HG03342 (cell line): Measurements from ENCODE around the gene LRRC4B.

Source experiments
- ATAC-seq: cut with Tn5 transposase; IDR thresholded peaks from one replicate; pipeline ENCODE4 v1.9.1; 2021; ENCODE audit warnings: mild to moderate bottlenecking, moderate library complexity; ENCODE audit not compliant: unreplicated experiment

The LRRC4B gene

GRCh38 chr19:50509366-50509765 is 58.9 kb downstream of the LRRC4B start:
- no peak for ATAC-seq

- ATAC-seq = no peak
These were observed 59.4 kb downstream of the LRRC4B start for GRCh38 chr19:50508843-50509190.

- no peak for ATAC-seq
These were observed 60.9 kb downstream of the LRRC4B start for GRCh38 chr19:50507376-50507775.

GRCh38 chr19:50506700-50507099 is 61.5 kb downstream of the LRRC4B start:
- no peak for ATAC-seq

GRCh38 chr19:50505856-50506611 is 62.2 kb downstream of the LRRC4B start:
- no peak for ATAC-seq

- ATAC-seq = no peak
These were observed 66.4 kb downstream of the LRRC4B start for GRCh38 chr19:50501568-50502475.

- ATAC-seq = no peak
These were observed 67.1 kb downstream of the LRRC4B start for GRCh38 chr19:50501186-50501567.

- ATAC-seq = no peak
These were observed 67.5 kb downstream of the LRRC4B start for GRCh38 chr19:50500753-50501151.

GRCh38 chr19:50500060-50500752 is 68.0 kb downstream of the LRRC4B start:
- ATAC-seq = no peak

- ATAC-seq = no peak
These were observed 69.8 kb downstream of the LRRC4B start for GRCh38 chr19:50498219-50499056.

- no peak for ATAC-seq
These were observed 71.2 kb downstream of the LRRC4B start for GRCh38 chr19:50497022-50497405.

GRCh38 chr19:50496189-50497021 is 71.8 kb downstream of the LRRC4B start:
- ATAC-seq = no peak

GRCh38 chr19:50495020-50495531 is 73.2 kb downstream of the LRRC4B start:
- ATAC-seq = no peak

- no peak for ATAC-seq
These were observed 73.8 kb downstream of the LRRC4B start for GRCh38 chr19:50494186-50495019.

GRCh38 chr19:50493171-50493570 is 75.1 kb downstream of the LRRC4B start:
- ATAC-seq = no peak

GRCh38 chr19:50492303-50493052 is 75.8 kb downstream of the LRRC4B start:
- ATAC-seq = no peak

- ATAC-seq = no peak
These were observed 77.2 kb downstream of the LRRC4B start for GRCh38 chr19:50490991-50491472.

- ATAC-seq = no peak
These were observed 77.8 kb downstream of the LRRC4B start for GRCh38 chr19:50490411-50490811.
